Measurements from ENCODE around the gene TYSND1. TPM values are rescaled to one million over a fixed set of nuclear protein-coding genes. Genes with fewer than 3 reads are reported as not detected.

The TYSND1 gene
- total RNA-seq, 2 experiments from 2014 or later: 33.4 to 48.1 TPM

DNA sequence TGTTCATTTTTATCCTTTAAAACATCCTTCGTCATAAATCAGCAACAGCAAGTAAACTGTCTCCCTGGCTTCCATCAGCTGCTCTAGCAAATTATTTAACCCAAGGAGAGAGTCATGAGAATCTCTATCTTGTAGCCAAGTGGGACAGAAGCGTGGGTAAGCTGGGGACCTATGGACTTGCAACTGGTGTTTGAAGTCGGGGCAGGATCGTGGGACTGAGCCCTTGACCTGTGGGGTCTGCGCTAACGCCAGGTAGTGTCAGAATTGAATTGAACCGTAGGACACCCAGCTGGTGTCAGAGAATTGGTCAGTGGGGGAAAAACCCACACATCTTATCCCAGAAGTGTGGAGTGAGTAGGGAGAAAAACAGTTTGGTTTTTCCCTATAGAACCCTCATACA, 27.3 kb downstream of the TYSND1 start:
- Histone ChIP-seq H3K79me2 (ENCODE audit: insufficient read depth, low read depth, low read length) (no peaks in the 10 kb centered on the region), H3K4me3 (ENCODE audit: low read depth, low read length, poor library complexity, severe bottlenecking) (no peak overlapping the region), H2AFZ (ENCODE audit: low read length) (no peak overlapping the region), H3K9me3 (ENCODE audit: low read length) (no peaks in the 10 kb centered on the region), H3K27ac (ENCODE audit: low read depth, low read length, poor library complexity, severe bottlenecking) (no peak overlapping the region), H3K4me2 (ENCODE audit: low read length) (no peak overlapping the region), H3K36me3 (ENCODE audit: insufficient read depth, low read length) (no peaks in the 10 kb centered on the region), H4K20me1 (ENCODE audit: insufficient read depth, low read length) (no peaks in the 10 kb centered on the region), H3K9me2 (ENCODE audit: insufficient read depth, low read length) (no peaks in the 10 kb centered on the region), H3K4me1 (ENCODE audit: insufficient read depth, low read length, poor library complexity, severe bottlenecking) (no peaks in the 10 kb centered on the region)
- DNase-seq (ENCODE audit: low spot score): no peak
- POLR2A ChIA-PET: no interaction called here
- intact Hi-C loops (cut with micrococcal nuclease; ENCODE audit: unreplicated experiment): loop anchor here (5.0 kb wide), 1 partner anchor 258 kb away; no protein-coding TSS in a partner anchor
- CTCF ChIA-PET (ENCODE audit: unreplicated experiment): no interaction called here
- BruUV-seq (replicated peaks): no TSS peak
- no peak for TF ChIP-seq CTCF (conservative IDR thresholded peaks at IDR 0.05; ENCODE audit: low read length)
- no peak for TF ChIP-seq EZH2phosphoT487 (IDR thresholded peaks at IDR 0.05; ENCODE audit: borderline replicate concordance, low read depth, low read length)

DNA sequence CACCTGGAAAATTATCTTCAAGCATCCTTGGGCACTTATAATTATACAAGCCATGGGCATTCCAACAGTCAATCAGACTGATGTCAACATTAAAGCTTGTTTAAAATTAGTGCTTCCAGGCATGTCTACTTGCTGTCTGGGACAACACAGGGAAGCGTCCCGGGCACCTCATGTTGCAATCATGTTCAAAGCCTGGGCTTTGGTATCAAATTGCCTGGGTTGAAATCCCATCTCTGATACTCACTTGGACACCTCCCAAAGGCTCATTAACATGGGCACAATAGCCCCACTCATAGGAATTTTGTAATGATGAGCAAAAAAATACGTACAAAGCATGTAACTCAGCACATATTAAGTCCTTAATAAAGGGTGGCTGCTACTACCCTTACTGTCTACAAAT, 28.3 kb downstream of the TYSND1 start:
- Histone ChIP-seq H4K20me1 (ENCODE audit: insufficient read depth, low read length) (no peaks in the 10 kb centered on the region), H3K27ac (ENCODE audit: low read depth, low read length, poor library complexity, severe bottlenecking) (no peak overlapping the region), H3K9me2 (ENCODE audit: insufficient read depth, low read length) (no peaks in the 10 kb centered on the region), H2AFZ (ENCODE audit: low read length) (no peak overlapping the region), H3K9me3 (ENCODE audit: low read length) (no peaks in the 10 kb centered on the region), H3K36me3 (ENCODE audit: insufficient read depth, low read length) (no peaks in the 10 kb centered on the region), H3K4me3 (ENCODE audit: low read depth, low read length, poor library complexity, severe bottlenecking) (no peak overlapping the region), H3K4me2 (ENCODE audit: low read length) (no peak overlapping the region), H3K4me1 (ENCODE audit: insufficient read depth, low read length, poor library complexity, severe bottlenecking) (no peaks in the 10 kb centered on the region), H3K79me2 (ENCODE audit: insufficient read depth, low read depth, low read length) (no peaks in the 10 kb centered on the region)
- TF ChIP-seq EZH2phosphoT487 (IDR thresholded peaks at IDR 0.05; ENCODE audit: borderline replicate concordance, low read depth, low read length) (no peak), CTCF (conservative IDR thresholded peaks at IDR 0.05; ENCODE audit: low read length) (no peak)
- no TSS peak for BruUV-seq (replicated peaks)
- no peak for DNase-seq (ENCODE audit: low spot score)
- CTCF ChIA-PET (ENCODE audit: unreplicated experiment): interaction anchor here (1.0 kb wide), 1 partner anchor 12 kb away, joined by 5 read pairs; no protein-coding TSS in a partner anchor
- intact Hi-C loops (cut with micrococcal nuclease; ENCODE audit: unreplicated experiment): loop anchor here (5.0 kb wide), 1 partner anchor 259 kb away; no protein-coding TSS in a partner anchor
- POLR2A ChIA-PET: interaction anchor here (0.6 to 1.4 kb wide), 2 partner anchors 27 to 37 kb away, joined by 3 to 4 read pairs; no protein-coding TSS in a partner anchor

- no peak for DNase-seq (ENCODE audit: low spot score)
- H3K36me3 ChIP-seq (ENCODE audit: insufficient read depth, low read length): no peaks in the 10 kb centered on the region
- H3K4me3 ChIP-seq (ENCODE audit: low read depth, low read length, poor library complexity, severe bottlenecking): no peak overlapping the region
- H4K20me1 ChIP-seq (ENCODE audit: insufficient read depth, low read length): no peaks in the 10 kb centered on the region
- no peaks in the 10 kb centered on the region for H3K9me3 ChIP-seq (ENCODE audit: low read length)
- intact Hi-C loops (cut with micrococcal nuclease; ENCODE audit: unreplicated experiment): loop anchor here (5.0 kb wide), 1 partner anchor 260 kb away; no protein-coding TSS in a partner anchor
- no peak for TF ChIP-seq EZH2phosphoT487 (IDR thresholded peaks at IDR 0.05; ENCODE audit: borderline replicate concordance, low read depth, low read length)
- no peak for TF ChIP-seq CTCF (conservative IDR thresholded peaks at IDR 0.05; ENCODE audit: low read length)
- no peaks in the 10 kb centered on the region for H3K9me2 ChIP-seq (ENCODE audit: insufficient read depth, low read length)
- no peak overlapping the region for H3K27ac ChIP-seq (ENCODE audit: low read depth, low read length, poor library complexity, severe bottlenecking)
- H3K4me2 ChIP-seq (ENCODE audit: low read length): no peak overlapping the region
- H3K4me1 ChIP-seq (ENCODE audit: insufficient read depth, low read length, poor library complexity, severe bottlenecking): no peaks in the 10 kb centered on the region
- CTCF ChIA-PET (ENCODE audit: unreplicated experiment): interaction anchor here (1.0 kb wide), 1 partner anchor 11 kb away, joined by 5 read pairs; no protein-coding TSS in a partner anchor
- POLR2A ChIA-PET: interaction anchor here (1.4 kb wide), 1 partner anchor 27 kb away, joined by 3 read pairs; no protein-coding TSS in a partner anchor
- BruUV-seq (replicated peaks): no TSS peak
- no peaks in the 10 kb centered on the region for H3K79me2 ChIP-seq (ENCODE audit: insufficient read depth, low read depth, low read length)
- H2AFZ ChIP-seq (ENCODE audit: low read length): no peak overlapping the region
Observed at GRCh38 chr10:70117646-70118045, 28.9 kb downstream of the TYSND1 start.

All from OCI-LY7 (cell line).